ENCODE results near the gene RBCK1. TPM values are rescaled to one million over a fixed set of nuclear protein-coding genes. Genes with fewer than 3 reads are reported as not detected.

The RBCK1 gene
- total RNA-seq, 1 experiment from 2014 or later, result 46.8 TPM

DNA sequence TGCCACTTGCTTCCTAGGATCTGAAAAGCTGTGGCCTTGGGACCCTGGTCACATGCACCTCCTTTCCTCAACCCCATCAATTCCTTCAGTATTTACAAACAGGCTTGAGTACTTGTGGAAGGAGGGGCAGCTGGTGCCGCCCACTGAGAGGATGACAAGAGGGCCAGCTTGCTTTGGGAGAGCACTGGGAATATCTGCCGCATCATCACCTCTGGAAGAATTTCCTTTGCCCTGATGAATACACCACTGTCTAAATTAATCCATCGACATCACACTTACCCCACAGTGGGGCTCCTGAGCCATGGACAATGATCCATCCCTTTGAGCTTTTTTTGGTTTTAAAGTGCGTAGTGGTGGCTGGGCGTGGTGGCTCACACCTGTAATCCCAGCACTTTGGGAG lies 28.4 kb downstream of the RBCK1 start:
- Histone ChIP-seq H2BK15ac (ENCODE audit: low read depth, low read length) (no peak overlapping the region), H3K79me1 (ENCODE audit: insufficient read depth, low read depth, low read length, poor library complexity, severe bottlenecking) (no peaks in the 10 kb centered on the region), H4K20me1 (ENCODE audit: control insufficient read depth, insufficient read depth, insufficient read length) (no peaks in the 10 kb centered on the region), H2BK5ac (ENCODE audit: insufficient read length, low read length) (no peak overlapping the region), H2BK12ac (ENCODE audit: insufficient read length, low read depth, low read length) (no peak overlapping the region), H3K14ac (ENCODE audit: insufficient read depth, low read length) (no peak overlapping the region), H3K18ac (ENCODE audit: insufficient read length, low read depth, low read length) (no peak overlapping the region), H3K4me1 (ENCODE audit: insufficient read depth, low read length) (peaks cover 3% of the 10 kb centered on the region; the same call in 1 of the 2 replicates), H3K23me2 (ENCODE audit: insufficient read length, low read depth, low read length, poor library complexity, severe bottlenecking) (no peaks in the 10 kb centered on the region), H2BK120ac (ENCODE audit: low read depth, low read length, poor library complexity, severe bottlenecking) (no peak overlapping the region), H2BK20ac (ENCODE audit: low read depth, low read length, poor library complexity, severe bottlenecking) (no peak overlapping the region), H3T11ph (ENCODE audit: low read length) (no peak overlapping the region), H3K23ac (ENCODE audit: insufficient read length, low read depth, low read length) (no peak overlapping the region), H4K91ac (ENCODE audit: insufficient read length, low read depth, low read length) (no peak overlapping the region), H2AFZ (ENCODE audit: low read length) (no peak overlapping the region), H3K9ac (ENCODE audit: extremely low read depth, insufficient read length, low read length) (no peak overlapping the region), H4K8ac (replicated peaks; ENCODE audit: insufficient read length, low read depth, low read length) (no peak overlapping the region), H3K4ac (ENCODE audit: low read depth, low read length) (no peak overlapping the region), H3K79me2 (ENCODE audit: insufficient read depth, low read length) (no peaks in the 10 kb centered on the region), H3K56ac (ENCODE audit: insufficient read length, low read depth, low read length) (no peak overlapping the region), H3K9me3 (ENCODE audit: control insufficient read depth, low read depth, low read length) (no peaks in the 10 kb centered on the region), H3K27ac (ENCODE audit: insufficient read length, low read depth, low read length) (no peak overlapping the region), H3K4me2 (ENCODE audit: insufficient read depth, insufficient read length, low read length) (no peak overlapping the region), H4K5ac (ENCODE audit: insufficient read length, low read depth, low read length) (no peak overlapping the region), H2AK5ac (ENCODE audit: insufficient read length, low read length) (no peak overlapping the region), H3K27me3 (ENCODE audit: insufficient read depth, low read length) (peaks cover 5% of the 10 kb centered on the region; the same call in 1 of the 2 replicates)
- no CpG with 5 or more reads among the region's 5 CpGs for WGBS (ENCODE audit: extremely low coverage, insufficient read length, low lambda C conversion rate)
- no peak for DNase-seq
- H3K27me3 Mint-ChIP-seq (ENCODE audit: low read depth), result peaks cover 36% of the 10 kb centered on the region
- H3K27ac Mint-ChIP-seq, result no peak overlapping the region
- H3K9me3 Mint-ChIP-seq, result no peaks in the 10 kb centered on the region
- no peak overlapping the region for H3K4me3 Mint-ChIP-seq
- TF ChIP-seq, protein P1, sequence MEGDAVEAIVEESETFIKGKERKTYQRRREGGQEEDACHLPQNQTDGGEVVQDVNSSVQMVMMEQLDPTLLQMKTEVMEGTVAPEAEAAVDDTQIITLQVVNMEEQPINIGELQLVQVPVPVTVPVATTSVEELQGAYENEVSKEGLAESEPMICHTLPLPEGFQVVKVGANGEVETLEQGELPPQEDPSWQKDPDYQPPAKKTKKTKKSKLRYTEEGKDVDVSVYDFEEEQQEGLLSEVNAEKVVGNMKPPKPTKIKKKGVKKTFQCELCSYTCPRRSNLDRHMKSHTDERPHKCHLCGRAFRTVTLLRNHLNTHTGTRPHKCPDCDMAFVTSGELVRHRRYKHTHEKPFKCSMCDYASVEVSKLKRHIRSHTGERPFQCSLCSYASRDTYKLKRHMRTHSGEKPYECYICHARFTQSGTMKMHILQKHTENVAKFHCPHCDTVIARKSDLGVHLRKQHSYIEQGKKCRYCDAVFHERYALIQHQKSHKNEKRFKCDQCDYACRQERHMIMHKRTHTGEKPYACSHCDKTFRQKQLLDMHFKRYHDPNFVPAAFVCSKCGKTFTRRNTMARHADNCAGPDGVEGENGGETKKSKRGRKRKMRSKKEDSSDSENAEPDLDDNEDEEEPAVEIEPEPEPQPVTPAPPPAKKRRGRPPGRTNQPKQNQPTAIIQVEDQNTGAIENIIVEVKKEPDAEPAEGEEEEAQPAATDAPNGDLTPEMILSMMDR (conservative IDR thresholded peaks at IDR 0.05), result no peak
- H3K4me1 Mint-ChIP-seq, result peaks cover 23 to 25% of the 10 kb centered on the region in 2 experiments
- peaks cover 29 to 67% (median 59%) of the 10 kb centered on the region in 3 experiments; a peak in 6 of 7 replicates for H3K36me3 Mint-ChIP-seq (ENCODE audit: insufficient read depth in 1 of 3, low read depth in 3 of 3)

All from H9 (cell line).